D721Med (cell line): ENCODE results near the gene ZSWIM7.

Experiments
- DNase-seq: peaks from one replicate; pipeline ENCODE4 v3.0.0; 2011; ENCODE audit warnings: low spot score; ENCODE audit not compliant: insufficient read length
- FAIRE-seq: peaks from 2 replicates; lab custom pipeline; 2011; peaks lifted over from hg19 to GRCh38; lab: Jason Lieb, UNC
- CTCF ChIP-seq: IDR thresholded peaks from 2 replicates; pipeline ENCODE4 v1.5.1; 2012; ENCODE audit warnings: mild to moderate bottlenecking, control low read depth; ENCODE audit not compliant: insufficient read depth; ENCODE audit errors: missing control alignments

Gene ZSWIM7

GRCh38 chr17:15931394-15931793, 68.1 kb downstream of the ZSWIM7 start:
- no peak for TF ChIP-seq CTCF
- no peak for FAIRE-seq
- no peak for DNase-seq

- TF ChIP-seq CTCF = no peak
- no peak for FAIRE-seq
- no peak for DNase-seq
Measured at GRCh38 chr17:15930426-15930825, 69.1 kb downstream of the ZSWIM7 start.

GRCh38 chr17:15929941-15930340, 69.6 kb downstream of the ZSWIM7 start:
- DNase-seq (no peak), FAIRE-seq (no peak)
- TF ChIP-seq CTCF = no peak

- DNase-seq (no peak), FAIRE-seq (no peak)
- TF ChIP-seq CTCF = no peak
Measured at GRCh38 chr17:15928286-15928785, 71.2 kb downstream of the ZSWIM7 start.
